G401.6 (cell line): ENCODE results near the gene SKA3.

ENCODE experiments used
- FAIRE-seq: peaks from 2 replicates; lab custom pipeline; 2012; peaks lifted over from hg19 to GRCh38; lab: Jason Lieb, UNC

SKA3 gene

GRCh38 chr13:21111546-21111945 is 64.8 kb downstream of the SKA3 start:
- no peak for FAIRE-seq

GRCh38 chr13:21109168-21109567 is 67.2 kb downstream of the SKA3 start:
- FAIRE-seq = no peak

- no peak for FAIRE-seq
These were observed 70.3 kb downstream of the SKA3 start for GRCh38 chr13:21106089-21106488.

GRCh38 chr13:21104199-21105019 is 71.9 kb downstream of the SKA3 start:
- no peak for FAIRE-seq
